Activated naive CD8-positive, alpha-beta T cell treated with anti-CD3 and anti-CD28 coated beads, Interleukin-2, amount 50 U/mL, for 16 hours (primary cell): Measurements from ENCODE around the gene C2orf74.
"Not testable (repeated sequence)": the region's sequence is repeated elsewhere in the genome, so short reads cannot be mapped to it uniquely, and the experiment has no call there.

Experiments used
- DNase-seq: peaks from one replicate; pipeline ENCODE4 v3.0.0-alpha.2; 2020; ENCODE audit warnings: low read depth, low spot score

The C2orf74 gene

DNA sequence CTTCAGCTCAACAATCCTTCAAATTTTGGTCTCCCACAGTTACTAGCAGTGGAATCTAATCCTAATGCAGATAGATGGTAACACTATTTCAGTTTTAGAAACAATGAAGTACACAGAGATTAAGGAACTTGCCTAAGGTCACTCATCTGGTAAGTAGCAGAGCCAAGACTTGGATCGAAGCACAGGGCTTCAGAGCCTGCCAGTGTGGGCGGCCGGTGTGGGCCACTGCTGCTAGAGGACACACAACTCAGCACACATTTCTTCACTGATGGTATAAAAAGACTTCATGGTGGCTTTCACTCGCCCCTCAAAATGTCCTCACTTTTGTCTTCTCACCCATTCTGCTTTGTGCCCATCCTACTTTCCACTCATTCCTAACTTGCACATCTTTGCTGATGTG lies 11.1 kb downstream of the C2orf74 start:
- no peak for DNase-seq

DNA sequence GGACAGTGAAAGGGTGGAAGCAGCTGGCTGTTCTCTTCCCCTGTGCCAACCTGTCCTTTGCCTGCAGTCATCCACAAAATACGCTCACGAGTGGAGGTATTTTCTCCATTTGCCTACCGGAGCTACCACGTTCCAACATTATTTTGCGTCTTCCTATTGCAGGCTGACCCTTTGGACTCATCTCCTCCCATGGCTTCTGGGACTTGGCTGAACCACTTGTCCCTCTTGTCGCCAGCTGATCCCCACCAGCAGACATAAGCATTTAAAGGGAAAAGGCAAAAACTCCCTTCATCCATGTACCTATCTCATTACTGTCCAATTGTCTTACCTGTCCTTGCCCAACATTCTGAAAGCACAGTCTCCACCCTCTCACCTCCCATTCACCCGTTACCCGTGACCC lies 13.0 kb downstream of the C2orf74 start:
- DNase-seq, result no peak

DNA sequence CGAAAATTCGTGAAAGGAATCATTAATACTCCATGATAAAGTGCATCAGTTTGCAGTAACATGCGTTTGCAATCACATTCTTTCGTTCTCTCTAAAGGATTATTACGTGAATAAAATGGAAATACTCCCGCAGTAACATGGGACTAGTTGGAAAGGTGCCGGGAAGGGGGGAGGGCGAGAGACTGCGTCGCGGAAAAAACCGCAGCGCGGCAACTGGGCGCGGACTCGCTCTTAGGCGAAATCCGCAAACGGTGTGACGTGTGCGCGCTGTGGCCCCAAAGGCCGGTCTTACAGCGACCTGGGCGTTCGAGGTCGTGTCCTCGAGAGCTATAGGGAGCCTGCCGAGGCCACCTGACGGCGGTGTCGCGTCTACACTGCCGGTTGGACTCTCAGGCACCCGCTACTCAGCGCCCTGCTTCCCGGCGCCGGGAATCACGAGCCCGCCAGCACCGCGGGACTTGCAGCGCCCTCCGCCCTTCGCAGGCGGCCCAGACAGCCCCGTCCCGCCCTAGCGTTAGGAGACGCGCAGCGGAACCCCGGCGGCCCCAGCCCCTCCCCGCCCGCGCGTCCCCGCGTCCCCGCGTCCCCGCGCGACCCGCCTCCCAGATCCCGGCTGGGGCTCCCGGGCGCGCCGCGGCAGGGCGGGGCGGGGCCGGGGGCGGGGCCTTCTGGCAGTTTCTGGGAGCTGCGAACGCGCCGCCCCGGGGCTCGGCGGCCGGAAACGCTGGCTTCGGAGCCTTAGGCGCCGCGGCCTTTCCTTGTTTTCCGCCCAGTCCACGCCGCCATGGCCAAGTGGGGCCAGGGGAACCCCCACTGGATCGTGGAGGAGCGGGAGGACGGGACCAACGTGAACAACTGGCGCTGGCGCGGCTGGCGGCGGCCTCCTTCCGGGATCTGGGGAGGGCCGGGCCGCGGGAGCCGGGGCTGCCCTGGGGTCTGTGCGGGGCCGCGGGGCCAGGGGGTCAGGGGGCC lies 15.1 kb downstream of the C2orf74 start:
- DNase-seq, result peak; percentile 88

DNA sequence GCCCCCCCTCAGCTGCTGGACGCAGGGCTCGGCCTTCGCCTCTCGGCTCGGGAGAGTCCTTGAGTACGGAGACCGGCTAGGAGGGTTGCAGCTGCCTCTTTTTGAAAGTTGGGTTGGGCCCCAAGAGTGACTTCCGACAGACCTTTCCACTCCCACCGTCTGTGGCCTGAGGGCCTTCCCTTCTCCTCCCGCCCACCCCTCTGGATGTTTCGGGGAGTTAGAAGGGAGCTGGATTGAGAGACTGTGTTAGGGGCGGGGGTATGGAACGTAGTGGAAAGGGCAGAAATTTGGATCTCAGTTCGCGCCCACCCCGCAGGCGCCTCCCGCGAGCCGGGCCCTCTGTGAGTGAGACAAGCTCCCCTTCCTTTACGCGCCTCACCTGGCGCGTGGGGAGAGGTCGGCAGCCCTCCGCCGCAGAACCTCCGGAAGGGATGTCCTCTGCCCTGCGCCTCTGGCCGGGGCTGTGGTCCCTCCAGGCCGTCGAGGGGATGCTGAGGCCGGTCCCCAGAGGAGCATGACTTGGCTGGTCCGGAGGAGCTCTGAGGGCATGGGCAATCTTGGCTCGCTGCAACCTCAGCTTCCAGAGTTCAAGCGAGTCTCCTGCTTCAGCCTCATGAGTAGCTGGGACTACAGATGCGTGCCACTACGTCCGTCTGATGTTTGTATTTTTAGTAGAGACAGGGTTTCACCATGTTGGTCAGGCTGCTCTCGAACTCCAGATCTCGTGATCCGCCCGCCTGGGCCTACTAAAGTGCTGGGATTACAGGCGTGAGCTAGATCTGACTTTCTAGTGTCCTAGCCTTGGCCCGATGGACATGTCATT lies 15.9 kb downstream of the C2orf74 start:
- DNase-seq, result peak; percentile 7

DNA sequence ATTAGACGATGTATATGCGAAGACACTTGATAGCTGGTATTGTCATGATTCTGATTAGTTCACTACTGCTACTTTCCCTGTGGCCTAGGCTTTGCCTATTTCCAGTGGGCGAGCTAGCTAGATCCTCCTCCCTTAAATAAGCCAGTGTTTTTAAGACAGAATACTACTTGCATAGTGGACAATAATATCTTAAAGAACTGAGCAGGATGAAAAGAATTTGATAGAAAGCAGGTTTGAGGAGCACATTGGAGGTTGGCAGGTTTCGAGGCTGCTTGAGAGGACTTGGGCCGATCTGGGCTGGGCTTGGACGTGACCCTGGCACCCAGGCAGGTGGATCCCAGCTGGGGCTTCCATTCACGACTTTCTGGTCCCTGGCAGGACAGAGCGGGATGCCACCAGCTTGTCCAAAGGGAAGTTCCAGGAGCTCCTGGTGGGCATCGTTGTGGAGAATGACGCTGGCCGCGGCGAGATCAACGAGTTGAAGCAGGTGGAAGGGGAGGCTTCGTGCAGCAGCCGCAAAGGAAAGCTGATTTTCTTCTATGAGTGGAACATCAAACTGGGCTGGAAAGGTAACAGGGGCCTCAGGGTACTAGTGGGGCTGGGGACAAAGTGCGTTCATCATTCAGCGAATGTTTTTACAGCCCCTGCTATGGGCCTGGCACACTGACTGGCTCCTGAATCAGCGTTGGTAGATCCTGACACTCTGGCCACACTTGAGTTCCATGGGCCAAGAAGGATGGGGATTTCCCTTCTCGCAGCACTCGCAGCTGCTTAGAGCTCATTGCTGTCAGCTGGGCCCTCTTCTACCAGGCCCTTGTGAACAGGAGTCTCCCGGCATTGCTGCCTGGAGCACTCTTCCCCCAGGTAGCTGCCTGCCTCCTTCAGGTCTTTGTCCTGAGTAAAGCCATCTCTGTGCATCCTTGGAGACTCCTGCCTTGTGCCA lies 16.9 kb downstream of the C2orf74 start:
- DNase-seq, result no peak

DNA sequence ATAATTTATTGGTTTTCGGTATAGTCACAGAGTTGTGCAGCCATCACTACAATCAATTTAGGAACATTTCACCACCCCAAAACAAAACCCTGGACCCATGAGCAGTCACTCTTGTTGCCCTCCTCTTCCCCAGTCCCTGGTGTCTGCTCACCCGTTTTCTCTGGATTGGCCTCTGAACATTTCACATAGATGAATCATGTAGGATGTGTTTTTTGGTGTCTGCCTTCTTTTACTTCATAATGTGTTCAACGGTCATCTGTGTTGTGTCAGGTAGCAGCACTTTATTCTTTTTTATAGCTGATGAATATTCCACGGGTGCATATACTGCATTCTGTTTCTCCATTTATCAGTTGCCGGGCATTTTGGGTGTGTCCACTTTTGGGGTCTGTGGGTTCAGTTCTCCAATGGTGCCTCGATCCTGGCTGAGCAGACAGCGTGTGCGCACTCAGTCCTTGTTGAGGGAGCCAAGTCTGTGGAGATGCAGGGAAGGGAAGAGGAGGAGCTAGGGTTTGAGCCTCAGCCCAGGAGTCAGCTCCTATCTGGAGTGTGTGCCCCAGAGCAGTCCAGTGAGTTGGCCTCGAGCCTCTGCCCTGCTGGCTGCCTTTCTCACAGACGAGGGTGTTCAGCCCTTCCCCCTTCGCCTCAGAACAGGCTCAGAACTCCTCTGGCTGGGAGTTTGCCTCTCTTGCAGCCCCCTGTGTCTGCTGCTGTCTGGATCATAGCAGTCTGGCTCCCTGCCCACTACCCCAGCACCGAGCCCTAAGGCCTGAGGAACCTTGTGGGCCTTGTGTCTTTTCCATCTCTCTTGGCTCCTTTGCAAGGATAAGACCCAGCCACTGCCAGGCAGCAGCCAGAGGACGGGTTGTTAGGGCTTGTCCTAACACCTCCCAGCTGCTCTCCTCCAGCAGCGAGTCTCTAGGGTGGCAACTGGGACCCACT lies 18.0 kb downstream of the C2orf74 start:
- DNase-seq, result no peak

DNA sequence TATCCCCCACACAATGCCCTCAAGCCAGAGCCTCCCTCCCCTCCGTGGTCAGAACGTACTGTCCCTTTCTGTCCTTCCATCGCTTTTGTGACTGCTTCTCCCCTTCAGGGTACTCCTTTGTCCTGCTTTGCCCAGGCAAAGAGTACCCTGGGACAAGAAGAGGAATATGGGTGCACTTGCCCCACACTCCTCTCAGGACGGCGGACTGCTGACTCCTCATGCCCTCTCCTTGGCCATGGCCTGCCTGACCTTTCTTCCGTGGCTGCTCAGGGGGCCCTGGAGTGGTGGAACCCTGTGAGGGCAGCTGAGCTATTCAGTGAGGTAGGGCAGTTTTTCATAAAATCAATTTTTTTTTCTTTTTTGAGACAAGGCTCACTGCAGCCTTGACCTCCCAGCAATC lies 18.7 kb downstream of the C2orf74 start:
- DNase-seq, result no peak

DNA sequence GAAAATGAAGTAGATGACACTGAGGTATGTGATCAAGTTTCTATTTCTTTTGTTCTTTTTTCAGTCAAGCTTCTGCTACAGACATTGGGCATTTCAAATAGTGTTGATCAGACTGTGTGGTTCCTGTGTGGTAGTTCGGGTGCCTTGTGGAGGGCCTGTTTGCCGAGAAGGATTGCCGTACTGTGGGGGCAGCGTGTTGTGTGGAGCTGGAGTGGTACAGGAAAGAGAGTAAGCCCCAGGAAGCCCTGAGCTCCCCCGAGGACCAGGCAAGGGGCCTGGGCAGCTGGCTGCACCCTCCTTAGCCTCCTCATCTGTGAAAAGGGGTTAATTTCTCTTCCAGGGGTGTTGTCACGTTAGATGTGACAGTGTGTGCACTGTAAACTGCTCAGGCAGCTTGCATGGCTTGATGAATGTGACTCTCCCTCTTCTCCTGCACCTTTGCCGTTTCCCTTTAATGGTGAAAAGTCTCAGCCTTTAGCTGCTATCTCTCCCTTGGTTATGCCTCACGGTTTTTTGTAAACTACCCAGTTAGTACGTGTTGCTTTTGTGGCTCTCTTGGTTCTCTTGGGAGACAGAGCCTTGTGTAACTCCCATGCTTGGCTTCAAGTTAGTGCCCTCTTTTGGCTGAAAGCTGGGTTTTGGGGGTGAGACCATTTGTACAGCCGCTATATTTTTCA lies 19.5 kb downstream of the C2orf74 start:
- DNase-seq, result no peak

DNA sequence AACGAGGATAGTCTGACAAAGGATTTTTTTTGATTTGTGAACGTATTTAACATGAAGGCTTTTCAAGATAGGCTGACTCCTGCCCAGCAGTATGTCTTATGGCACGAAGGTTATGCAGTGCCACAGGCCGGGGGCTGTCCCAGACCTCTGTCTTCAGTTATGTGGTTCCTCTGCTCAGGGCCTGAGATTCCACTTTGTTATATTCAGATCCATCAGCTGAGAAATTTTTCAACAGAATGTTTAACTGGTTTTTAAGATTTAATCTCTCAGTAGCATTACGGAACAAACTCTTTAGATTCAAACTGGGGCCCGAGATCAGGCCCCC lies 20.0 kb downstream of the C2orf74 start:
- no peak for DNase-seq

DNA sequence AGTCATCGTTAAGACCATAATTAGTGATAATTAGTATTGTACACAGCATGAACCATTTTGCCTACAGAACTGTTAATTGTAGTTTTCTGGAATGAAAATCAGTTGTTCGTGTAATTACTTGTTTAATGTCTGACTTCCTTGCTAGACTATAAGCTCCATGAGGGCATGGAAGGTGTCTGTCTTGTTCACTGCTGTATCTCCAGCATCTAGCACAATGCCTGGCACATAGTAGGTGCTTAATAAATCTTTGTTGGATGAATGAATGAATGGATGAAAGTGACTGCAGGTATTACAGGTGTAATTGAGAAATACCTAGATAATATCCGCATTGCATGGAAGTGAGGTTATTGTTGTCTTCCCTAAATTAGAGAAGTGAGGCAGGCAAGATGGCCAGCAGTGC lies 21.8 kb downstream of the C2orf74 start:
- no peak for DNase-seq

DNA sequence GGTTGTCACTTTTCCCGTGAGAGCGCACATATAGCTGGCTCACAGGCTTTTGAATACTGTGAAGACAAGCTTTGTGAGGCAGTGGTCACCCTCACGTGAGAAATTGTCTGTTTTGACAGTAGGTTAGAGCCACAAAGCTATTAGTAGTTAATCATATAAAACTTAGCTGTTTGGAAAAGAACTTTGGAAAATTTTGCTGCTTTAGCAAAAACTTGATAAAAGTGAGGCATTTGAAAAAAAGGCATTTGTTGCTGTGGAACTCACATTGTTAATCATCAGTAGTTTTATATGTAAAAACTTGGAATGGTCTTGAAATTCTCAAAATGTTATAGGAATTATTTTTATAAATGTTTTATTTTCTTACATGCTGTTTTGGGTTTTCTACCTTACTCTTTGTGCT lies 22.3 kb downstream of the C2orf74 start:
- DNase-seq, result no peak

DNA sequence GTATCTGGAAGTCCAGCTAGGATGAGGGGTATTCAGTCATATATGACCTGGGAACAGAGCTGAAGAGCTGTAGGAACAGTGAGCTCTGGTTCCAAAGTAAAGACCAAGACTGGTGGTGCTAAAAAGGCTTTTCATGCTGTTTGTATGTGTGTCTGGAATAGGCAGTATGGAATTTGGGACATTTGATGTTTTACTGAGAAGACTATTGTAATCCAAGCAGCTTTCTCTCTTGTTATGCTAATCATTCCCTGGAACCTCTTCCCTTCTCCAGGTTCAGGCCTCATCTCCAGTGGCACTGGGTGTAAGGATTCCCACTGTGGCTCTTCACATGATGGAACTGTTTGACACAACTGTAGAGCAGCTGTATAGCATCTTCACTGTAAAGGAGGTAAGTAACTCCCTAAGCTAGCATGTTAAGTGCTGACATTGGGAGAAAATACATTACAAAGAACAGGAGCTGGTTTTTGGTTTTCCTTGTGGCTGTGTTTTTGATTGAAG lies 23.3 kb downstream of the C2orf74 start:
- DNase-seq, result no peak

DNA sequence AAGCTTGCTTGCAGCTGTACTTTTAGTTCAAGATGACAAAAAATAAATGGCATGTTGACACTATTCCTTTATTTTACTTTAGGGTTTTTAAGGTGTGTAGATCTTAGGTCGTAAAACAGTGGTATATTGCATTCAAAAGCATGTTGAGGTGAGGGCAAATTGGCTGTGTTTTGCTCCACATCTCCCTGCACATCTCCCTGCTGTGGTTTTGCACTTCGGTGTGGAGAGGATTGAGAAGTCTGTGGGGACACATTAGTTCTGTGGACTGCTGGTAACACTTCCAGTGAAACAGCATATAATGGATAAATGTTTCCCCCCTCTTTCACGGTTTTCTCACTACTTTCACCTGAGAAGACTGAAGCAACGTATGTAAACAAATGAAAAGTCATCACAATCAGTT lies 25.1 kb downstream of the C2orf74 start:
- DNase-seq, result no peak

DNA sequence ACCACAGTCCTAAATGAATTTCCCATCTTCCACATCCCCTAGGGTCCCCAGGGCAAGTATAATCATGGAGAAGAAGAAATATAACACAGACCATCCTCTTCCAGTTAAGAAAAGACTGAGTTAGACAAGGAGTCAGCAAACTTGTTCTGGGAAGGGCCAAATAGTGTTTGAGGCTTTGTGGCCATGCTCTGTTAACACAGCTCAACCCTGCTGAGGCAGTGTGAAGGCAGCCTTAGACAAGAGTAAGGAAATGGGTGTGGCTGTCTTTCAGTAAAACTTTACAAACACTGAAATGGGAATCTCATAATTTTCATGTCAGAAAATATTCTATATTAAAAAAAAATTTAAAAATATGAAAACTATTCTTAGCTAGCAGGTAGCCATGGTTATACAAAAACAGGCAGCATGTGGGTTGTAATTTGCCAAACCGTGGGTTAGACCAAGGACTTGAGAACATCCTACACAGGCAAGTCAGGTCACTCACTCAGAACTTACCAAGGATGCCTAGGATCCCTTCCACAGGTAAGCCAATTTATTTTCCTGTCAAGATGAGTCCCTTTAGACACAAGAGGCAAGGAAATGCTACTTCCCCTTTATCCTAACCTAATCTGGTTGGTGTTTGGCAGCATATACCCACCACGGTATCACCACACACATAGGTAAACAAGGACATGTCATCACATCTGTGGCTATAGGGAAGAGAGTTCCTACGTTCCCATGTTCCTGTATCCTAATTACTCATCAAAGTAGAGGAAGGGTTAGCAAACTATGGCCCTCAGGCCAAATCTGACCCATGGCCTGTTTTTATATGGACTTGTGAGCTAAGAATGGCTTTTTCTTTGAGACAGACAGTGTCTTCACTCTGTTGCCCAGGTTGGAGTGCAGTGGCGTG lies 31.9 kb downstream of the C2orf74 start:
- DNase-seq, result no peak

DNA sequence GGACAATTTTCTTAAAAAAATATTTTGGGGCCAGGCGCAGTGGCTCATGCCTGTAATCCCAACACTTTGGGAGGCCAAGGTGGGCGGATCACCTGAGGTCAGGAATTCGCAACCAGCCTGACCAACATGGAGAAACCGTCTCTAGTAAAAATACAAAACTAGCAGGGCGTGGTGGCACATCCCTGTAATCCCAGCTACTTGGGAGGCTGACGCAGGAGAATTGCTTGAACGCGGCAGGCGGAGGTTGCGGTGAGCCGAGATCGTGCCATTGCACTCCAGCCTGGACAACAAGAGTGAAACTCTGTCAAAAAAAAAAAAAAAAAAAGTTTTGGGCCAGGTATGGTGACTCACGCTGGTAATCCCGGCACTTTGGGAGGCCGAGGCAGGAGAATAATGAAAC lies 32.7 kb downstream of the C2orf74 start:
- not testable (repeated sequence) for DNase-seq

DNA sequence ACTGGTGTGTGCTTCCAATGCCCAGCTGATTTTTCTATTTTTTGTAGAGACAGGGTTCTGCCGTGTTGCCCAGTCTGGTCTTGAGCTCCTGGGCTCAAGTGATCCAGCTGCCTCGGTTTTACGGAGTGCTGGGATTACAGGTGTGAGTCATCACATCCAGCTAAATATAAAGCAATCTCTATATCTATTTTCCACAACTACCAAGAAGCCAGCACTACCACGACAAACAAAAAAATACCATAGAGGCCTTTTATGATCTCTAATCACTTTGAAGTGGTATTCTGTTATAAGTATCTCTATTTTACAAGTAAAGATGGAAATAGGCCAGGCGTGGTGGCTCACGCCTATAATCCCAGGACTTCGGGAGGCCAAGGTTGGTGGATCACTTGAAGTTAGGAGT lies 34.7 kb downstream of the C2orf74 start:
- no peak for DNase-seq

DNA sequence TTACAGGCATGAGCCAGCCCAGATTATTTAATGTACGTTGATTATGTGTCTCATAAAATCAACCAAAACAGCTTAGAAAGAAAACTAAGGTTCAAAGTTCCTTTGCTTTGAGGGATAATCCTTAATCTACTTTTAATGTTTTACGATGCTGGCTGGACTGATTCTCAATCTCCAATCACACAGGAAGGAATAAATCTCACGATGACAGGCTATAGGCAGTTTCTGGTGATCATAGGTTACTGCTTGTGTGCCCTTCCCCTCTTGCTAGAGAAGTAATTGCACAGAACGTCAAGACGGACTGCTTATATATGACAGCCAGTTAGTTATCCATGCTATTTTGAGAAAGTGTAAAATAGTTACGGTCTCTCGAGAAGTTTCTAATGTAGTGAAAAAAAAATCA lies 43.1 kb downstream of the C2orf74 start:
- no peak for DNase-seq

DNA sequence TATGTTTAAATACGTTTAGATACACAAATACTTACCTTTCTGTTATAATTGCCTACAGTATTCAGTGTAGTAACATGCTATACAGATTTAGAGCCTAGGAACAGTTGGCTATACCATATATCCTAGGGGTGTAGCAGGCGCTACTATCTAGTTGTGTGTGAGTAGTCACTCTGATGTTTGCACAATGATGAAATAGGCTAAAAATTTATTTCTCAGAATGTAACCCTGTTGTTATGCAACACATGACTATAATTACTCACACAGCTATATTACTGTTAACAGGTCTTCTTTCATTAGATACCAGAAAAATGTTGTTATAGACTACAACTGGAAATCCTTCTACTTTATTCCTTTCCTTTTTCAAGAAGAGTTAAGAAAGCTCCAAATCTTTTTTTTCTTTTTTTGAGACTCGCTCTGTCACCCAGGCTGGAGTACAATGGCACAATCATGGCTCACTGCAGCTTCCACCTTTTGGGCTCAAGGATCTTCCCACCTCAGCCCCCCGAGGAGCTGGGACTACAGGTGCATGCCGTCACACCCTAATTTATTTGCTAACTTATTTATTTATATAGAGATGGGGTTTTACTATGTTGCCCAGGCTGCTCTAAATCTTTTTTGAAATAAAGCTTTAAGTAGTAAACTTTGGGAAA lies 48.5 kb downstream of the C2orf74 start:
- no peak for DNase-seq
